Activated gamma-delta T cell treated with Interleukin-2 at 50 U/mL for 16 hours (primary cell): Measurements from ENCODE around the gene BMPR1A.
"Not testable (repeated sequence)": the region's sequence is repeated elsewhere in the genome, so short reads cannot be mapped to it uniquely, and the experiment has no call there.

Experiments used
- DNase-seq: peaks from one replicate; pipeline ENCODE4 v3.0.0-alpha.2; 2020

Gene BMPR1A

GRCh38 chr10:86732771-86733170 lies 23.6 kb upstream of the BMPR1A start:
- no peak for DNase-seq

- no peak for DNase-seq
These were observed 23.2 kb upstream of the BMPR1A start for GRCh38 chr10:86733260-86733671.

DNA sequence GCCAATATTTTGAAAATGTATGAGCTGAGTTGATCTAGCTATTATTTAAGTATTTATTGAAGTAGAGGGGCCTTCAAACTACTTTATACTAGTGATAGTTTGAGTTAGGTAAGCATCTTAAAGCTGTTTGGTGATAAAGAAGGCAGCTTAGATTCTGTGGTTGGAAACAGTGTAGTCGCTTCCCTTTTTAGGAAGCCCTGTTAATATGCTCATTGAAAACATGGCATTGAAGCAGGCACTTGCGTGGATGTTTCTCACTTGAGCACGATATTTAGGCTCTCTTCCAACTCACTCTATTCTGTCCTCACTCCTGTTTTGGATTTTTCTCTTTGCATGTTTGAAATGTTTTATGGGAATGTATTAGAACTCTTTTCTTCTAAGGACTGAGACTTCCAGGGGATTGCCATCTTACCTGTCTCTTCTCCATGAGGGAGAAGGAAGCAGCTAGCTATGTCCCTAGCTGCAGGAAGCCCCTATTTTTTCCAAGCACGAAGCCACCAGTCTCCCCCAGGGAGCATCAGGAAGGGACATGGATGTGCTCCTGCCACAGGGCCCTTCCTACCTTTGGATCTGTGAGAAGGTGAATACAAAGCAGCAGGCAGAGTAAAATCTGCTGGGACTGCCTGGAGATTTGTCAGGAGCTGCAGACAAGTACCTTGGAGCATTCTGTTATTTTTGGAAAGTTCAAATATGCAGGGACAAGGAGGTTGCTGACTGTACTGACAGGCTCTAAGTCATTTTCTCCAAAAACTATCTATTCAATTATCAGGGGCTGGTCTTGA lies 22.0 kb upstream of the BMPR1A start:
- DNase-seq, result no peak

GRCh38 chr10:86735278-86735677 lies 21.1 kb upstream of the BMPR1A start:
- not testable (repeated sequence) for DNase-seq

GRCh38 chr10:86742230-86742629 lies 14.2 kb upstream of the BMPR1A start:
- no peak for DNase-seq

DNA sequence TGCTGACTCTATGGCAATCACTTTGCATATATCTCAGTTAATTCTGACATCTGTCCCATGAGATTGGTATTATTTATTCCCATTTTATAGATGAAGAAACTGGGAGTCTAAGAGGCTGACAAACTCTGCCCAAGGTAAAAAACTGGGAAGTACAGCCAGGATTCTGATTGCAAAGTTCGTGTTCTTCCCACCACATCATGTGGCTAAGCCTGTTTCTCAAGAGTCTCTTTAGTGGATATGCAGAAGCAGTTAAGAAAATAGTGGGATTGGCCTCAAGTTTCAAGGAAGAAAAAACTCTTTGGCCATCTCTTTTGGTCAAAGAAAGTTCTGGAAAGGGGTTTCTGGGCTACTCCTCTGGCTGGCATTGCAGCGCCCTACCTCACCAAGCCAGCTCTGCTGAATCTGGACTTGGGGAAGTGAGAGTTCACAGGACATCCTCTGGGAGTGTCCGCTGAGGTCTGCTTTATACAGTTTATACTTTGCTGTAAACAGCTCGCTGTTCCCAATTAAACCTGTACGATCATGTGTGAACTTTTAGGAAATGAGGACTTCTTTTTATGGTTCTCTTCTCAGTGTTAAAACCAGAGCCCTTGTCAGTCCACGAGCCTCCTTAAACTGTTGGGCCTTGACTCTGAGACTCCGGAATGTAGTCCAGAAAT lies 12.2 kb upstream of the BMPR1A start:
- DNase-seq, result no peak

GRCh38 chr10:86747796-86748581 lies 8.4 kb upstream of the BMPR1A start:
- no peak for DNase-seq

DNA sequence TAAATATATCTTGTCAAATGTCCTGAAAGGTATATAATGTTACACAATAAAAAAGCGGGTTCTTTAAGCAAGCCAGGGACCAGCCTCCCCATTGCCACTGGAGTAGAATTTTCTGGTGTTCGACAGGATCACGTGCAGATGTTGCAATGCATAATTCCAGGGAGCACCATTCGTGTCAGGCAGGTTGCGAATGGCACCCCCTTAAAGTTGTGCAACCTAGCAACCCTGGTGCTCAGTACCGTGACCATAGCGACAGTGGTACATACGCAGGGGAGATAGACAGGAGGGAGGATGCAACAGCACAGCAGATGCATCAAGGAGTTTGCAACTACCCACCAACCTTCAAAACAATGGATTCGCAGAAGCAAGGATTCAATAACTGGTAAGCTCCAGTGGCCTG lies 6.6 kb upstream of the BMPR1A start:
- DNase-seq, result no peak

- DNase-seq, result no peak
These were observed 4.9 kb upstream of the BMPR1A start for GRCh38 chr10:86751477-86751876.

- no peak for DNase-seq
These were observed 4.1 kb upstream of the BMPR1A start for GRCh38 chr10:86752311-86752710.

- DNase-seq, result no peak
These were observed 3.4 kb upstream of the BMPR1A start for GRCh38 chr10:86753051-86753450.

DNA sequence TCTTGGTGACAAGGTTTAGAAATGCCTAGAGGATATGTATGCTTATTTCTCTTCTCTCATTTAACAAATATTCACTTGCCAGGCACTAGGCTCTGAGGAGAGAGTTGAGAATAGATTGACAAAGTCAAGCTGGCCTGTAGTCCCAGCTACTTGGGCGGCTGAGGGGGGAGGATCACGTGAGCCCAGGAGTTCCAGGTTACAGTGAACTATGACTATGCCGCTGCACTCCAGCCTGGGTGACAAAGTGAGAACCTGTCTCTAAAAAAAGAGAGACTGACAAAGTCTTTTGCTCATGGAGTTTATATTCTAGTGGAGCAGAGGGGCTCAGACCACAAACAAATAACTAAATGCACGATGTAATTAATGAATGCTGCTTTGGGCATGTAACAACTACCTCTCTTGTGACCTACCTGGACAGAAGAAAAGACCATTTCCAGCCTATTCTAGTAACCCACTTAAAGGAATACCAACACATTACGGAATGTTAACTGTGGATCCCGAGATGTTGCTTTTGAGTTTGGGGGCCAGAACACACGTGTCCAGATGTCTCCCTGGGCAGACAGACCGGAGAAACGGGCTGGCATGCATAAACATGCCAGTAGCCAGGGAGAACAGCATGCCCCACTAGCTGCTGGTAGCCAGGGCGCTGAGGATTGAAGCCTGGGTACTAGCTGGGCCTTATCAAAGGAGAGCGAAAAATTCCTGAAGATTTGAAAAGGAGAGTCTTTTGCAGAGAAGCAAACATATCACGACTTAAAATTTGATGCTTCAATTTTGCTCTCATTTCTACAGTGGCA lies 2.6 kb upstream of the BMPR1A start:
- DNase-seq, result no peak

DNA sequence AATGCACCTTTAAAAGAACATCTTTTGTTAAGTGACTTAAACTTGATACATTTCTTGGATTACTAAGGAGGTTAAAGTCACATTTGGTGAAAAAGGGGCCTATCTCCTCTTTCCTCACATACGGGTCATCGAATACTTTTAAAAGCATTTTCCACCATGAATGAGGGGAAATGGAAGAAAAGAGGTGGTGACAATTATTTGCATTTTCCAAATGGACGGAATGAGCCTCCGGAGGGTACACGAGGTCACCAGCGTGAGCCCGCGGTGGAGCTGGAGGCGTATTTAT lies 1.0 kb upstream of the BMPR1A start:
- no peak for DNase-seq

- peak; percentile 82 for DNase-seq
These were observed 494 bp upstream of the BMPR1A start for GRCh38 chr10:86755740-86756510.

DNA sequence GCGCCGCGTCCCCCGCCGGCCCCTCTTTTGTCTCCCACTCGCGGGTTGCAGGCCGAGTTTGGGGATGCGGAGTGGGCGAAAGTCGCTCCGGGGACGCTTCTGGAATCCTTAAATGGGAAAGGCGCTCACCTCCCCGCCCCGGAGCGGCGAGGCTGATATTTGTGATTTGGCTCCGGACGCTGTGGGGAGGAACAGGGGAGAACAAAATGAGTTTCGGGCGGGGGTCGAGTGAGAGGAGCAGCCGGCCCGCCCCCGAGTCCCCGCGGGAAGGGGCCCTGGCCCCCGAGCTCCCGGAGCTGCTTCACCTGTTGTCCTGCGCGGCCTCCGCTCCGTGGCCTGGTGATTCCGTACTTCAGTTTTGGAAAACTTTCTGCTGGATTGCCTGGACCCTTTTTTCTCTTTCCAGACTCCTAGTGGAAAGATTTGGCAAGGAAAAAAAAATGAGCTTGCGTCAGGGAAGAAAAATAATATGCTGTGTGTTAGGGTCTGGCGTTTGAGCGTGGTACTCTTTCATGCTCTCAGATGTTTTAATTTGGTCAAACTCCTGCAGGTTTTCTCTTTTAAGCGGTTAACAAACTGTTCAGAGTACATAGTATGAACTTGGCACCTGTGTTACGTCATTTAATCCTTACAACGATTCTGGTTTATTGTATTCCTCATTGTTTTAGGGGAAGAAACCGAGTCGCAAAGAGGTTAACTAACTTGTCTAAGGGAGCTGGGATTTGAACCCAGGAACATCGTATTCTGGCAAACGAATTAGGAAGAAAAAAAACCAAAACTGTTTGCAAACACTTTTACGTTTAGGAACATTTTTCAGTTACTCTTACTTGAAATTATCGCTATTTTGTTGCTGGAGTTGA lies 924 bp downstream of the BMPR1A start:
- no peak for DNase-seq

- no peak for DNase-seq
These were observed 2.0 kb downstream of the BMPR1A start for GRCh38 chr10:86758189-86759072.

DNA sequence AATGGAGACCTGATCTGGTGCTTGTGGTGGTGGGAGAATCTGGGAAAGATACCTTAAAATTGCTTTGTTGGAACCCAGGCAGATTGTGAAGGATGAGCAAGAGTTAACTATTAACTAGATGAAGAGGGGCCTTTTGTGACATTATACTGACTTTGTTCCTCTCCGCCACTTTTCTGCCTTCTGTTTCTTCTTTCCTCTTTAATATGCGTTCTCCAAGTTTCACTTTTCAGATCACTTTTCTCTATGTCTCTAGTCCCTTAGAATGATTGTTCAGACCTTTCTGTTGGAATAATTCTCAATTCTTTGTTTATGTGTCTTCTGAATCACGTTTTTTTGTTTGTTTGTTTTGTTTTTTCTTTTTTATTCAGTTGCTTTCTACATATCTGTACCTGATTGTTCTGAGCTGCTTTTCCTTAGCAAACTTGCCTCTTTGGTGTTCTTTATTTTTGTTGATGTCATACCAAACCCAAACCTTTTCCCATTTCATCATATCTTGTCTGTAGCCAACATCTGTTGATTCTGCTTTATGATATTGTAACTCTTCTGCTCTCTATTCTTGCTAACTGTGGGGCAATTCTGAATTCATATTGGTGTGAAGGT lies 2.8 kb downstream of the BMPR1A start:
- DNase-seq, result no peak

DNA sequence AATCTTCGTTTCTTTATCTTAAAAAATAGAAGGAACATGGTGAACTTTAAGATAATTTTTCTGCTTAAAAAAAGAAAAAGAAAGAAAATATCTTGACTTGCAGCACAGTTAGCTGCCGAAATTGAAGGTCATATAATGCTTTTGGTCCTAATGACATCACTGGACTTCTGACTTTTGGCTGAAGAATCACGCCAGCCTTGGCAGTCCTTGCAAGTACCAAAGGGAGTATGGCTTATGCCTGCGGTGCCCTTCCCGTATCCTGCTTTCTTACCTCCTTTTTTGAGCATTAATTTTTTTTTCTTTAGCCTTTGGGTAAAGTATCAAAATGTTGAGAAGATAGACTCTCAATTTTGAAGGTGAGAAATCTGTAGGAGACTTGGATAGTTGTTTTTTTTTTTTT lies 7.0 kb downstream of the BMPR1A start:
- no peak for DNase-seq

GRCh38 chr10:86765548-86765947 lies 9.1 kb downstream of the BMPR1A start:
- DNase-seq, result no peak
